HuH-7 (cell line): Measurements from ENCODE around the gene CEACAM20.
"Not testable (repeated sequence)": the region's sequence is repeated elsewhere in the genome, so short reads cannot be mapped to it uniquely, and the experiment has no call there.

Source experiments
- DNase-seq: peaks from one replicate; pipeline ENCODE4 v3.0.0; 2011; ENCODE audit warnings: low spot score

The CEACAM20 gene

DNA sequence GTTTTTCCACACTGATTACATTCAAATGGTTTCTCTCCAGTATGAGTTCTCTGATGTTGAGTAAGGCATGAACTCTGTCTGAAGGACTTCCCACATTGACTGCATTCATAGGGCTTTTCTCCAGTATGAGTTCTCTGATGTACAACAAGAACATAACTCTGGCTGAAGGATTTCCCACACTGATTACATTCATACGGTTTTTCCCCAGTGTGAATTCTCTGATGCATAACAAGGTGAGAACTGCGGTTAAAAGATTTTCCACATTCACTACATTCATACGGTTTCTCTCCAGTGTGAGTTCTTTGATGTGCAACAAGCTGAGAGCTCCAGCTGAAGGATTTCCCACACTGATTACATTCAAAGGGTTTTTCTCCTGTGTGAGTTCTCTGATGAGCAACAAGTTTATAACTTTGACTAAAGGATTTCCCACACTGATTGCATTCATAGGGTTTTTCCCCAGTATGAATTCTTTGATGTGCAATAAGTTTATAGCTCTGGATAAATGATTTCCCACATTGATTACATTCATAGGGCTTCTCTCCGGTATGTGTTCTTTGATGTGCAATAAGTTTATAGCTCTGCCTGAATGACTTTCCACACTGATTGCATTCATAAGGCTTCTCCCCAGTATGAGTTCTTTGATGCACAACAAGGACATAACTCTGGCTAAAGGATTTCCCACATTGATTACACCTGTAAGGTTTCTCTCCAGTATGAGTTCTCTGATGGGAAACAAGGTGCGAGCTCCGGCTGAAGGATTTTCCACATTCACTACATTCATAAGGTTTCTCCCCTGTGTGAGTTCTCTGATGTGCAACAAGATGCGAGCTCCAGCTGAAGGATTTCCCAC, 52.7 kb downstream of the CEACAM20 start:
- no peak for DNase-seq

DNA sequence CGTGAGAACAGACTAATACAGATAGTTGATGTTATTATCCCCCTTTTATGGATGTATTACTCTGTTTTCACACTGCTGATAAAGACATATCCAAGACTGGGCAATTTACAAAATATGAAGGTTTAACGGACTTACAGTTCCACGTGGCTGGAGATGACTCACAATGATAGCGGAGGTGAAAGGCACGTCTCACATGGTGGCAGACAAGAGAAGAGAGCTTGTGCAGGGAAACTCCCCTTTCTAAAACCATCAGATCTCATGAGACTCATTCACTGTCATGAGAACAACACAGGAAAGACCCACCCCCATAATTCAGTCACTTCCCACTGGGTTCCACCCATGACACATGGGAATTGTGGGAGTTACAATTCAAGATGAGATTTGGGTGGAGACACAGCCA, 60.7 kb downstream of the CEACAM20 start:
- not testable (repeated sequence) for DNase-seq

DNA sequence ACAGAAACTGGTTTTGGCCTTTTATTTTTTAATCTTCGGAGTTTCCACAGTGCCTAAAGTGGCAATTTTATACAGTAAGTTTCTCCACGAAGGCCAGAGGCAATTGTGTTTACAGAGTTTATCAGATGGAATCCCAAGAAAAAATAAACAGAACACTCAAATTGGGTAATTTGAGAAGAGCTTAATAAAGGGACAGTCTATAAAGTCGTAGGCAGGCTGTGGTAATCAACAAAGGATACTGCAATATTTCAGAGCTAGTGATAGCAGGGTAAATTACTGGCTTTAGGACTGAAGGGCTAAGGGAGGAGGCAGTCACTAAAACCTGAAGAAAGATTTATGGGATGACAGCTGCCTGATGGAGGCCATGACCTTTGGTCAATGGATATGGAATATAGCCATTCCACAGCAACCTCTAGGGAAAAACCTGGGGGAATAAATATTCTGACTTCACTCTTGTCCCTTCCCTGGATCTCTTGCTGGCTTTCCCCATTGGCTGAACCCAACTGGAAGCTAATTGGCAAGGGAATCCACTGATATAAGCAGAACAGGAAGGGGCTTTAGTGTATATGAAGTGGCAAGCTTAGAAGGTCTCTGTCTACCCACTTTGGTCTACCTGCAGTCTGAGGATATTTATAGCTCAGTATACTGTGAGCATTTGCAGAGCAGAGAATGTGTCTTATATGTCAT, 66.7 kb downstream of the CEACAM20 start:
- DNase-seq: not testable (repeated sequence)
